OCI-LY7 (cell line): Measurements from ENCODE around the gene OR9K2.

Source experiments
- EZH2phosphoT487 ChIP-seq: fragments of 200-600 bp; sonication (generic); IDR thresholded peaks from 2 replicates; pipeline ENCODE4 v1.6.1; 2018; ENCODE audit warnings: low read depth, borderline replicate concordance, mild to moderate bottlenecking, mixed run types, antibody characterized with exemption, low read length, moderate library complexity, mixed read lengths
- TF ChIP-seq, protein P1 (sequence below): fragments of 200-600 bp; sonication (generic); conservative IDR thresholded peaks from 2 replicates; pipeline ENCODE4 v1.5.1; 2014; ENCODE audit warnings: mild to moderate bottlenecking, antibody characterized with exemption, low read length, moderate library complexity, mixed read lengths

DNA sequence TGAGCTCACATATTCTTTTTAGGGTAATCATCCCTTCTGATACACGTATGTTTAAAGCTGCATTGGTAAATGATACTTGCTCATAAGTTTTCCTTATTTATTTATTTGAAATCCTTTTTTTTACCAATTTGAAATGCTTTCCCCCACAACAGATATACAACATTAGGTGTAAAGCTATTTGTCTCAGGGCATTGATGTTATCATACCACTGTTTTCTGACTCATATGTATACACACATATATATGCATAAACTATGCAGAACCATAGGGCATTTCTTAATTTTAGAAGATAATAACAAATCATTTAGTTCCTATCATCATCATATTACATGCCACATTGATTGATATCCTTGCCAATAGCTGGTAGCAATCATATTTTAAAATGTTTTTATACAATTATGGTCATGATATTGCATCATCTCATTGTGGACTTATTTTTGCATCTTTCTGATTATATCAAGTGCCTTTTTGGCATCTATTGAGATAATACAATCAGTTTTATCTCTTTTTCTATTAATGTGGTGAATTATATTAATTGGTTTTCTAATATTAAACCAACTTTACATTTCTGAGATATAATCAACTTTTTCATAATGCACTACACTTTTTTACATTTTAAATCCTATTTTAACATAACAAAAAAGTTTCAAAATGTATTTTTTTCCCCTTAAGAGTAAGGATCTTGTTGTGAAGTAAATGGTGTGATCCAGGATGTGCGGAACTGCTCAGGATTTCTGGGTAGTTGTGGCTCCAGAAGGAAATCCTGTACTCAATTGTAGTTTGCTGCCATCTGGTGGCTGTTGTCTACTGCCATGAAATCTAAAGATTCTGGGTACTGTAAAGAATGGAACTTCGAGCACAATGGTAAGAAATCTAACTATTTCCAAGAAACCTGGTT, 16.7 kb downstream of the OR9K2 start:
- TF ChIP-seq, protein P1, sequence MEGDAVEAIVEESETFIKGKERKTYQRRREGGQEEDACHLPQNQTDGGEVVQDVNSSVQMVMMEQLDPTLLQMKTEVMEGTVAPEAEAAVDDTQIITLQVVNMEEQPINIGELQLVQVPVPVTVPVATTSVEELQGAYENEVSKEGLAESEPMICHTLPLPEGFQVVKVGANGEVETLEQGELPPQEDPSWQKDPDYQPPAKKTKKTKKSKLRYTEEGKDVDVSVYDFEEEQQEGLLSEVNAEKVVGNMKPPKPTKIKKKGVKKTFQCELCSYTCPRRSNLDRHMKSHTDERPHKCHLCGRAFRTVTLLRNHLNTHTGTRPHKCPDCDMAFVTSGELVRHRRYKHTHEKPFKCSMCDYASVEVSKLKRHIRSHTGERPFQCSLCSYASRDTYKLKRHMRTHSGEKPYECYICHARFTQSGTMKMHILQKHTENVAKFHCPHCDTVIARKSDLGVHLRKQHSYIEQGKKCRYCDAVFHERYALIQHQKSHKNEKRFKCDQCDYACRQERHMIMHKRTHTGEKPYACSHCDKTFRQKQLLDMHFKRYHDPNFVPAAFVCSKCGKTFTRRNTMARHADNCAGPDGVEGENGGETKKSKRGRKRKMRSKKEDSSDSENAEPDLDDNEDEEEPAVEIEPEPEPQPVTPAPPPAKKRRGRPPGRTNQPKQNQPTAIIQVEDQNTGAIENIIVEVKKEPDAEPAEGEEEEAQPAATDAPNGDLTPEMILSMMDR = peak; percentile 93
- TF ChIP-seq EZH2phosphoT487 = no peak
